Activated CD4-positive, alpha-beta T cell treated with anti-CD3 and anti-CD28 coated beads, Interleukin-2, amount 10 ng/mL, durations not matched to agents 7 days and 5 days (primary cell): ENCODE measurements around the gene GPR135. TPM values are rescaled to one million over a fixed set of nuclear protein-coding genes. Genes with fewer than 3 reads are reported as not detected.
A peak's percentile ranks its signal among the peaks of the same experiment; 100 is the strongest.
"Not testable (repeated sequence)": the region's sequence is repeated elsewhere in the genome, so short reads cannot be mapped to it uniquely, and the experiment has no call there.

Source experiments
- CTCF ChIA-PET: fragments of 350-600 bp; sonication (Branson Sonifier 250); formaldehyde crosslinking; loops from one replicate; lab custom pipeline; 2021; ENCODE audit warnings: antibody characterized with exemption; lab: Charles Lee
- POLR2A ChIA-PET: fragments of 350-600 bp; sonication (Branson Sonifier 250); formaldehyde crosslinking; loops from one replicate; lab custom pipeline; 2021; ENCODE audit warnings: antibody characterized with exemption; lab: Charles Lee
- DNase-seq: peaks from one replicate; pipeline ENCODE4 v3.0.0-alpha.2; 2020
- H3K27ac Mint-ChIP-seq: one replicate; pipeline ENCODE4 v1.8.0; 2021; ENCODE audit warnings: mild to moderate bottlenecking, moderate library complexity, mixed read lengths
- H3K27me3 Mint-ChIP-seq: one replicate; pipeline ENCODE4 v1.8.0; 2021; ENCODE audit warnings: mixed read lengths
- H3K36me3 Mint-ChIP-seq: one replicate; pipeline ENCODE4 v1.8.0; 2021; ENCODE audit warnings: low read depth, mixed read lengths
- H3K4me1 Mint-ChIP-seq: one replicate; pipeline ENCODE4 v1.8.0; 2021; ENCODE audit warnings: mixed read lengths
- H3K4me3 Mint-ChIP-seq: one replicate; pipeline ENCODE4 v1.8.0; 2021; ENCODE audit warnings: mild to moderate bottlenecking, moderate library complexity, mixed read lengths
- H3K9me3 Mint-ChIP-seq: one replicate; pipeline ENCODE4 v1.8.0; 2021; ENCODE audit warnings: mixed read lengths
- total RNA-seq, 2 experiments: library from RNA; stranded (reverse); gene quantifications; one replicate each; pipeline ENCODE4 v1.2.3, GENCODE V29; 2021

Gene GPR135
- total RNA-seq, 2 experiments from 2014 or later = 1.5 to 1.6 TPM

DNA sequence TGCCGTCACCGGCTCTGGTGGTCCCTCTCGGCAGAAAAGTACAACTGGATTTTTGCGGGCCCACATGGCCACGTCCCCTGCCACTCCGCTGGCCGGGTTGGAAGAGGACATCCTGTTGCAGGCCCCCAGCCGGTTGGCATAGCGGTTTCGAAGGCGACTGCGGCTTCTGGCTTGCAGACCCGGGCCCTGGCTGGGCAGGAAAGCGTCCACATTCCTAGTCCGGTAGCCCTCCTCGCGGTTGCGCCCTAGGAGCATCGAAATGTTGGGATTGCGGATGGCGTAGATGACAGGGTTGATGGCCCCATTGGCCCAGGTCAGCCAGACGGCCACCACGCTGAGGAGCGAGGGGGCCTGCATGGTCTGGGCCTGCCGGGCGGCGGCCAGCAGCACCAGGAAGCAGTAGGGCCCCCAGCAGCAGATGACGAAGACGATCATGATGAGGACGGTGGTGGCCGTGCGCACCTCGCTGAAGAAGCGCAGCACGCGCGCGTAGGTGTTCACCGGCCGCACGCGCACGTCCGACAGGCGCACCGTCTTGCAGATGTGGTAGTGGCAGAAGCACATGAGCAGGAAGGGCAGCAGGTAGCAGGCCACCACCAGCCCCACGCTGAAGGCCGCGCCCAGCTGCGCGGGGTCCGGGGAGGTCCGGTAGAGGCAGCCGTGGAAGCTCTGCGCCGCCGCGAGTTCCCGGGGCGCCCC is 1.2 kb downstream of the GPR135 start:
- Mint-ChIP-seq H3K36me3 (peaks cover 7% of the 10 kb centered on the region), H3K4me3 (peak overlapping the region; percentile 76), H3K27me3 (peaks cover 4% of the 10 kb centered on the region), H3K4me1 (peaks cover 12% of the 10 kb centered on the region), H3K9me3 (no peaks in the 10 kb centered on the region), H3K27ac (peak overlapping the region; percentile 34)
- ChIA-PET POLR2A (interaction anchor here (0.6 kb wide), 1 partner anchor 311 kb away, joined by 4 read pairs; no protein-coding TSS in a partner anchor), CTCF (interaction anchor here (0.7 to 4.4 kb wide), 3 partner anchors 10 to 13 kb away, joined by 3 to 12 read pairs (median 3); no protein-coding TSS in a partner anchor)
- no peak for DNase-seq

DNA sequence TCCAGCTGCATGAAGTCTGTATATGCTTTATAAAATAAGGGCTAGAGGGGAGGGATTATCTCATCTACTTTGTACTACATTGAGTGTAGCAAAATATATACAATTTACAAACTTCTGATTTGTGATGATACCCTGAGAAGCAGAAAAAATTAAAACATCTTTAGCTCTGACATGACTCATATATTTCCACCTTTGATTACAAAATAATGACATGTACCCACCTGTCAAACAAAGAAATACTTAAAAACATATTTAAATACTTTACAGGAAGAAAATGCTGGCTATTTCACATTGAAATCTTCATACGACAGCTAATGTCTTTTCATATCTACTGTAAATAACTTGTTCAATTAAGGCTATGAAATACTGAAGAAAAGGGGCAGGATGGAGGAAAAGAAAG is 3.3 kb downstream of the GPR135 start:
- Mint-ChIP-seq H3K4me3 (no peak overlapping the region), H3K4me1 (peaks cover 12% of the 10 kb centered on the region), H3K27me3 (peaks cover 4% of the 10 kb centered on the region), H3K36me3 (peaks cover 9% of the 10 kb centered on the region), H3K27ac (no peak overlapping the region), H3K9me3 (no peaks in the 10 kb centered on the region)
- ChIA-PET CTCF (no interaction called here), POLR2A (no interaction called here)
- DNase-seq = no peak

DNA sequence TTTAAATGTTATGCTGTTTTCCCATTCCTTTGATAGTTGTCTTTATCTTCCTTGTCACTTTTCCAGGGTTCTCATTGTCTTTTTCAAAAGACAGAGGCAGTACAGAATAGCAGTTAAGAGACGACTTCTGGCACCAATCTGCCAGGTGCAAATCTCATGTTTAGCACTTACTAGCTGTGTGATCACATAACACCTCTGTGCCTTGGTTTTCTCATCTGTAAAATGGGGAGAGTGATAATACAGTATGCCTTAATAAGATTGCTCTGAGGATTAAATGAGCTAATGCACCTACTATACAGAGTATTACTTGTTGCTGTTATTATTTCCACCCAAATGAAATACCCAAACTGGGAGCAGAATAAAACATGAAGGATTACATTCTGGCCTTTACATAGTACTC is 4.8 kb downstream of the GPR135 start:
- no peak overlapping the region for H3K27ac Mint-ChIP-seq
- H3K27me3 Mint-ChIP-seq = no peaks in the 10 kb centered on the region
- peaks cover 8% of the 10 kb centered on the region for H3K4me1 Mint-ChIP-seq
- POLR2A ChIA-PET = no interaction called here
- CTCF ChIA-PET = no interaction called here
- no peak for DNase-seq
- H3K36me3 Mint-ChIP-seq = peaks cover 11% of the 10 kb centered on the region
- no peaks in the 10 kb centered on the region for H3K9me3 Mint-ChIP-seq
- no peak overlapping the region for H3K4me3 Mint-ChIP-seq

DNA sequence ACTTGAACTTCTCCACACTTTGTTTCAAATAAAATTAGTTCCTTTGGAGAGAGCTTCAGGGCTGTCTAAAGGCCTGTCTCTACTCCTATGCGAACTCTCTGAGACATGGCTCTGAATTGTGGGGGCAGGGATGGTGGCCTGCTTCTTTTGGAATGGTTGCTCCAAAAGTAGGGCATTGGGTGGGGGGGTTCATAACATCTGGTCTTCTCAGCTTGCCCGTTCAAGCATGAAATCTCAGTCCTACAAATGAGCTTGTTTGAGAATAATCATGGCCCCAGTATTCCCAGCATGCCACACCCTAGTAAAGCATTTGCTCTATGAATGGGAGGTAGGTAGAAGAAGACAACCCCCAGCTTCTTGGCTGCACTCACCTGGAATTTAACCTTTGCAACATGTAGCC is 6.7 kb downstream of the GPR135 start:
- H3K4me1 Mint-ChIP-seq = peaks cover 2% of the 10 kb centered on the region
- DNase-seq = no peak
- no peak overlapping the region for H3K27ac Mint-ChIP-seq
- CTCF ChIA-PET = interaction anchor here (1.3 to 1.4 kb wide), 3 partner anchors 12 to 313 kb away, joined by 3 to 5 read pairs (median 4); no protein-coding TSS in a partner anchor
- H3K9me3 Mint-ChIP-seq = no peaks in the 10 kb centered on the region
- peaks cover 14% of the 10 kb centered on the region for H3K36me3 Mint-ChIP-seq
- POLR2A ChIA-PET = no interaction called here
- no peak overlapping the region for H3K4me3 Mint-ChIP-seq
- H3K27me3 Mint-ChIP-seq = no peaks in the 10 kb centered on the region

DNA sequence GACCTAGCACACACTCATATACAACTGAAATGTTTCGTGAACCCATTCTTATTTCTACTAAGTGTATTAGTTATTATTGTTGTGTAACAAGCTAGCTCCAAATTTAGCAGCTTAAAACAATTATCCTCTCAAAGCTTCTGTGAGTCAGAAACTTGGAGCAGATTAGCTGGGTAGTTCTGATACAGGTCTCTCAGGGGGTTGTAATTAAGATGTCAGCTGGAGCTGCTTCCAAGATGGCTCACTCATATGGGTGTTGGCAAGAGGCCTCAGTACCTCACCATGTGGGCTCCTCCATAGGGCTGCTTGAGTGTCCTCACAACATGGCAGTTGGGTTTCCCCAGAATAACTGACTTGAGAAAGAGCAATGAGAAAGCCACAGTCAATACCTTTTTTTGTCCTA is 9.8 kb downstream of the GPR135 start:
- POLR2A ChIA-PET = no interaction called here
- H3K4me3 Mint-ChIP-seq = no peak overlapping the region
- no peaks in the 10 kb centered on the region for H3K4me1 Mint-ChIP-seq
- DNase-seq = no peak
- H3K9me3 Mint-ChIP-seq = no peaks in the 10 kb centered on the region
- H3K36me3 Mint-ChIP-seq = peaks cover 13% of the 10 kb centered on the region
- H3K27me3 Mint-ChIP-seq = no peaks in the 10 kb centered on the region
- no peak overlapping the region for H3K27ac Mint-ChIP-seq
- CTCF ChIA-PET = no interaction called here

DNA sequence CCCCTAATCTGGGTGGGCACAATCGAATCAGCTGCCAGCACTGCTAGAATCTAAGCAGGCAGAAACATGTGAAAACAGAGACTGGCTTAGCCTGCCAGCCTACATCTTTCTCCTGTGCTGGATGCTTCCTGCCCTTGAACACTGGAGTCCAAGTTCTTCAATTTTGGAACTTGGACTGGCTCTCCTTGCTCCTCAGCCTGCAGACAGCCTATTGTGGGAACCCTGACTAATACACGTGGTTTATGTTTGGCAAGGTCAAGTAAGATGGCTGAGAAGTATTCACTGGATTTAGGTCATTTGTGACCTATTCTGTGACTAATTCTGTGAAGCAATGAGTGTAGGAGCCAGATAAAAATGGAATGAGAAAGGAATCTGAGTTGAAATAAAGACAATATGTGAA is 11.0 kb downstream of the GPR135 start:
- ChIA-PET POLR2A (no interaction called here), CTCF (no interaction called here)
- Mint-ChIP-seq H3K4me3 (no peak overlapping the region), H3K27me3 (no peaks in the 10 kb centered on the region), H3K36me3 (peaks cover 9% of the 10 kb centered on the region), H3K27ac (no peak overlapping the region), H3K4me1 (no peaks in the 10 kb centered on the region), H3K9me3 (no peaks in the 10 kb centered on the region)
- no peak for DNase-seq

DNA sequence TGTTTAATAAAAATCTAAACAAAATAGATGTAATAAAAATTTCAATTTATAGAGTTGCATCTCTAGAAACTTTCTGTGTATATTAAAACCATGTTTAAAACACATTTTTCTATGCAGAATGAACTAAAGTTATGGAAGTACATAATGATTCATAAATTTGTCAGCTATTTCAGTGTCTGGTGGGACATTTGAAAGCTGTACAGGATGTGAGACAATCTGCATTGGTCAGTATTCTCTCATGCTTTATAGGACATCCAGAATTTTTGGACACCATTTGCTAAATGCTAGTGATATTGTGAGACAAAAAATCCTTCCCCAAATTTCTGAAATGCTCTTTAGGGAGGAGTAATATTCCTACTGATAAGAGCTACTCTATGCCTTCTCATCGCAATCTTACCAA is 13.3 kb downstream of the GPR135 start:
- Mint-ChIP-seq H3K27me3 (no peaks in the 10 kb centered on the region), H3K4me1 (no peaks in the 10 kb centered on the region), H3K27ac (no peak overlapping the region), H3K4me3 (no peak overlapping the region), H3K9me3 (no peaks in the 10 kb centered on the region), H3K36me3 (peaks cover 7% of the 10 kb centered on the region)
- ChIA-PET POLR2A (no interaction called here), CTCF (no interaction called here)
- DNase-seq = no peak

DNA sequence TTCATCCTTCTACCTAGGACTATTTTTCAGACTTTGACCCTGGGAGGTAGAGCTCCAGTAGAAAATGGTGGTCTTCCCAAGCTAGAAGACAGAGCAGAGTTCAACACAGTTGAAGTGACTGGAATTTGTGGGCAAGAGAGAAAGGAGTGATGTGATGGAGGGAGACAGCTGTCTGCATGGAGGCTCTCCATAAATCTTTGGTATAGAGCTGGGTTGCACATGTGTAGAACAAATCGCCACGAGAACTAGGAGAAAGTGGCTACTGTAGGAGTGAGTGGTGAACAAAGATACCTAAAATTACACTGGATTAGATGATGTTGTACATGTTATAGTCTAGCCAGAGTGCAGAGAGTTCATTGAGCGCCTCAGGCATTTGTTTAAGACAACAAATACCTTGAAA is 14.5 kb downstream of the GPR135 start:
- H3K9me3 Mint-ChIP-seq = no peaks in the 10 kb centered on the region
- H3K27me3 Mint-ChIP-seq = no peaks in the 10 kb centered on the region
- peaks cover 4% of the 10 kb centered on the region for H3K36me3 Mint-ChIP-seq
- DNase-seq = no peak
- ChIA-PET CTCF (interaction anchor here (1.6 kb wide), 1 partner anchor 22 kb away, joined by 3 read pairs; no protein-coding TSS in a partner anchor), POLR2A (no interaction called here)
- H3K4me1 Mint-ChIP-seq = no peaks in the 10 kb centered on the region
- no peak overlapping the region for H3K27ac Mint-ChIP-seq
- H3K4me3 Mint-ChIP-seq = no peak overlapping the region

DNA sequence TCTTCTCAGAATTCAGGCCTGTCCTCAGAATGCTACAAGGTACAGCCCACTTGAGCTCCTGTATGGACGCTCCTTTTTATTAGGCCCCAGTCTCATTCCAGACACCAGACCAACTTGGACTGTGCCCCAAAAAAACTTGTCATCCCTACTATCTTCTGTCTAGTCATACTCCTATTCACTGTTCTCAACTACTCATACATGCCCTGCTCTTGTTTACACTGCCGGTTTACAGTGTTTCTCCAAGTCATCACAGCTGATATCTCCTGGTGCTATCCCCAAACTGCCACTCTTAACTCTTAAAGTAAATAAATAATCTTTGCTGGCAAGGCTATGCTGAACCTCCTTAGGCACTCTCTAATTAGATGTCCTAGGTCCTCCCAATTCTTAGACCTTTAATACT is 16.5 kb downstream of the GPR135 start:
- POLR2A ChIA-PET, H3K4me3 Mint-ChIP-seq, DNase-seq, H3K4me1 Mint-ChIP-seq, H3K36me3 Mint-ChIP-seq, H3K27me3 Mint-ChIP-seq, H3K27ac Mint-ChIP-seq, H3K9me3 Mint-ChIP-seq, CTCF ChIA-PET: not testable (repeated sequence)

DNA sequence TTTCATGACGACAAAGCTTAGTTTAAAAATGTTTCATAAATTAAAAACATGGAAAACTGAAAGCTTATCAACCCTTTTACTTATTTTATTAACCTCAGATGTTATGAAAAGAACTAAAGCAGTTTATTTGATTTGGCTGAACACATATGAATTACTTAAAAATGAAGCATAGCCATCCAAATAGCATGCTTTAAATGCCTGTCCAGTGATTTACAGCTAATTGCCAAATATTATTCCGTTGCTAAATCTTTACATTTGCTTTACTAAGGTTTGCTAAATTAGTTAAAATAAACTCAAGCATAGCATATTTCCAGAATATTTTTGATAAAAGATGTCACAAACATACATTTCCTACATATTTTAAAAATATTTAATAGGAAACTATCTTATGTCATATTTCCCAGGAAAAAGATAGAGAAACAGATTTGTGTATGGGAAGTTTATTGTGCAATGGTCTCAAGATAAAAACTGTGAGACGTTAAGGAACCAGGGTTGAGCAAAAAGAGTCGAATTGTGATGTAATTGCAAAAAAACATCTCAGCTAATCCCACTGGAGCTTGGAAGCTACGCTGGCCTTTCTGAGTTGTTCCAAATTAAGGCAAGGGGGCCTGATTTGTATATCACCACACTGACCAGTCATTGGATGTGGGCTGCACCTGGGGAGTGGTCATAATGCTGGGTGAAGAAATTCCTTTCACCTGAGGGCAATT is 25.8 kb downstream of the GPR135 start:
- Mint-ChIP-seq H3K4me3 (no peak overlapping the region), H3K36me3 (no peaks in the 10 kb centered on the region), H3K9me3 (no peaks in the 10 kb centered on the region), H3K27ac (no peak overlapping the region), H3K27me3 (no peaks in the 10 kb centered on the region), H3K4me1 (peaks cover 2% of the 10 kb centered on the region)
- CTCF ChIA-PET = no interaction called here
- no peak for DNase-seq
- POLR2A ChIA-PET = no interaction called here

DNA sequence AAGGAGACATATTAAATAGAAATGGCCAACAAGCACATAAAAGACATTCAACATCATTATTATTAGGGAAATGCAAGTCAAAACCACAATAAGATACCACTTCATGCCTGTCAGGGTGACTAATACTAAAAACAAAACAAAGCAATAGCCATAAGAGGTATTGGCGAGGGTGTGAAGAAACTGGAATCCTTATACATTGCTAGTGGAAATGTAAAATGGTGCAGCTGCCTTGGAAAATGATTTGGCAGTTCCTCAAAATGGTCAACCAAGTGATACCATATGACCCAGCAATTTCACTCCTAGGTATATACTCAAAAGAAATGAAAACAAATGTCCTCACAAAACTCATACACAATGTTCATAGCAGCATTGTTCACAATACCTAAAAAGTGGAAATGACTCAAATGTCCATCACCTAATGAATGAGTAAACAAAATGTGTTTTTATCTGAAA is 27.0 kb downstream of the GPR135 start:
- CTCF ChIA-PET = no interaction called here
- no peak overlapping the region for H3K4me3 Mint-ChIP-seq
- DNase-seq = no peak
- POLR2A ChIA-PET = no interaction called here
- H3K4me1 Mint-ChIP-seq = peaks cover 2% of the 10 kb centered on the region
- no peak overlapping the region for H3K27ac Mint-ChIP-seq
- no peaks in the 10 kb centered on the region for H3K9me3 Mint-ChIP-seq
- no peaks in the 10 kb centered on the region for H3K36me3 Mint-ChIP-seq
- H3K27me3 Mint-ChIP-seq = no peaks in the 10 kb centered on the region

DNA sequence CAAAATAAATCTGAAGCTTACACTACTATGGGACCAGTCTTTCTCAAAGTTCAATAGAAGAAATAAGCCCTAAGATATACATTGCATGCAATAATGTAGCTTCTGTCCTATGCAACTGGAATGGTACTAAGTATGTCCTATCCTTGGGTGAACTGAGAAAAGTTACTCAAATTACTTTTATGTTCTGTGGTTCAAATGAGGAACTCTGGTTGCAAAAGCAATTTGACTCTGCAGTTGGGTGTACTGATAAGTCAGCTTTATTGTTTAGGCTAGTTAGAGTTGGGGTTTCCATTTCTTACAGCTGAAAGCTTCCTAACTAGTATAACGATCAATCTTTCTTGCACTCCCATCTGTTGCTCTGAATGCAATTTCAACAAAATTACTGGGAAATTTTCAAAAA is 29.2 kb downstream of the GPR135 start:
- Mint-ChIP-seq H3K27ac (no peak overlapping the region), H3K9me3 (no peaks in the 10 kb centered on the region), H3K4me3 (no peak overlapping the region), H3K4me1 (peaks cover 2% of the 10 kb centered on the region), H3K36me3 (no peaks in the 10 kb centered on the region), H3K27me3 (no peaks in the 10 kb centered on the region)
- ChIA-PET CTCF (interaction anchor here (1.4 kb wide), 1 partner anchor 307 kb away, joined by 3 read pairs; no protein-coding TSS in a partner anchor), POLR2A (no interaction called here)
- DNase-seq = no peak

DNA sequence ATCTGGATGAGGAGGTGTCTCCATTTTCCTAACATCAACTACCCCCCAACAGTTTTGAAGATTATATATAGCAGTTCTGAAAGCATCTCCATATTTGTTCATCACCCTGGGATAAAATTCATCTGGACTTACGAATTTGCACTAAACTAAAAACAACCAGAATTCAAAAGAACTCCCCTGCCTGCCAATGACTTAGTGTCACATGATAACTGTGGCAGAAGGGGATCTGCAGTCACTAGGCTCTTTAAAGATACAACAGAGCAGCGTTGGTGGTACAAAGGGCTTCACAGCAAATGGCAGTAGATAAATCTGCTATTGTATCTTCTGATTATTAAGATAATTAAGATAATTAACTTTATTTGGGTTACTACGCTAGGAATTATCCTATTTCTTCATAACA is 30.1 kb downstream of the GPR135 start:
- DNase-seq = no peak
- ChIA-PET CTCF (interaction anchor here (1.4 kb wide), 1 partner anchor 306 kb away, joined by 3 read pairs; no protein-coding TSS in a partner anchor), POLR2A (no interaction called here)
- no peaks in the 10 kb centered on the region for H3K27me3 Mint-ChIP-seq
- H3K4me1 Mint-ChIP-seq = peaks cover 2% of the 10 kb centered on the region
- H3K4me3 Mint-ChIP-seq = no peak overlapping the region
- no peaks in the 10 kb centered on the region for H3K9me3 Mint-ChIP-seq
- no peak overlapping the region for H3K27ac Mint-ChIP-seq
- H3K36me3 Mint-ChIP-seq = no peaks in the 10 kb centered on the region
